ENCODE measurements around the gene HDAC9.

DNA sequence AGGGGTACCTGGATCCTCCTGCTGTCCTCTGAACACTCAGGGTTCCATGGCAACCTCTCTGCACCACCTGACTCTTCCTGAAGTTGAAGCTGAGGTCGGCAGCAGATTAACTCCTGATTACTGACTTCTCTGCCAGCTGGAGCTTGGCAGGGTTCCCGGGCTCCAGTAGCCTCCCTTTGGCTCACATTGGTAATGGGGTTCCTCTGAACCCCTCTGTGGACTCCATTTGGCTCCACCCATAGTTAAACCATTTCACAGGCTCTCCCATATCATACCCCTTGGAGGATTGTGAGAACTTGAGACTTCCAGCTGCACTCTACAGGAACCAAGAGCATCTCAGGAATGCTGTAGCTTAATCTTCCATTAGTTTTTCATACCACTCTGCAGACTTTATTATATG lies 292.5 kb downstream of the HDAC9 start:
- TF ChIP-seq POLR2A (IDR thresholded peaks at IDR 0.05) = no peak
- TF ChIP-seq, protein P1, sequence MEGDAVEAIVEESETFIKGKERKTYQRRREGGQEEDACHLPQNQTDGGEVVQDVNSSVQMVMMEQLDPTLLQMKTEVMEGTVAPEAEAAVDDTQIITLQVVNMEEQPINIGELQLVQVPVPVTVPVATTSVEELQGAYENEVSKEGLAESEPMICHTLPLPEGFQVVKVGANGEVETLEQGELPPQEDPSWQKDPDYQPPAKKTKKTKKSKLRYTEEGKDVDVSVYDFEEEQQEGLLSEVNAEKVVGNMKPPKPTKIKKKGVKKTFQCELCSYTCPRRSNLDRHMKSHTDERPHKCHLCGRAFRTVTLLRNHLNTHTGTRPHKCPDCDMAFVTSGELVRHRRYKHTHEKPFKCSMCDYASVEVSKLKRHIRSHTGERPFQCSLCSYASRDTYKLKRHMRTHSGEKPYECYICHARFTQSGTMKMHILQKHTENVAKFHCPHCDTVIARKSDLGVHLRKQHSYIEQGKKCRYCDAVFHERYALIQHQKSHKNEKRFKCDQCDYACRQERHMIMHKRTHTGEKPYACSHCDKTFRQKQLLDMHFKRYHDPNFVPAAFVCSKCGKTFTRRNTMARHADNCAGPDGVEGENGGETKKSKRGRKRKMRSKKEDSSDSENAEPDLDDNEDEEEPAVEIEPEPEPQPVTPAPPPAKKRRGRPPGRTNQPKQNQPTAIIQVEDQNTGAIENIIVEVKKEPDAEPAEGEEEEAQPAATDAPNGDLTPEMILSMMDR (IDR thresholded peaks at IDR 0.05) = no peak

Data from adrenal gland (tissue), 5 donors.